OCI-LY1 (cell line): ENCODE data around the gene SHMT1.

Experiments used
- CTCF ChIP-seq: fragments of 200-600 bp; sonication (generic), shearing (Covaris generic); IDR thresholded peaks from 2 replicates; pipeline ENCODE4 v1.5.1; 2017; ENCODE audit warnings: mild to moderate bottlenecking, antibody characterized with exemption, low read length, moderate library complexity, mixed read lengths
- EZH2 ChIP-seq: fragments of 200-600 bp; sonication (generic), shearing (Covaris generic); IDR thresholded peaks from 2 replicates; pipeline ENCODE4 v1.8.0; 2017; ENCODE audit warnings: borderline replicate concordance, mixed run types, mild to moderate bottlenecking, antibody characterized with exemption, low read length, moderate library complexity, mixed read lengths

GRCh38 chr17:18280249-18280648 lies 83.1 kb downstream of the SHMT1 start:
- TF ChIP-seq CTCF: no peak
- no peak for TF ChIP-seq EZH2
